ENCODE results near the gene NUDT22.

DNA sequence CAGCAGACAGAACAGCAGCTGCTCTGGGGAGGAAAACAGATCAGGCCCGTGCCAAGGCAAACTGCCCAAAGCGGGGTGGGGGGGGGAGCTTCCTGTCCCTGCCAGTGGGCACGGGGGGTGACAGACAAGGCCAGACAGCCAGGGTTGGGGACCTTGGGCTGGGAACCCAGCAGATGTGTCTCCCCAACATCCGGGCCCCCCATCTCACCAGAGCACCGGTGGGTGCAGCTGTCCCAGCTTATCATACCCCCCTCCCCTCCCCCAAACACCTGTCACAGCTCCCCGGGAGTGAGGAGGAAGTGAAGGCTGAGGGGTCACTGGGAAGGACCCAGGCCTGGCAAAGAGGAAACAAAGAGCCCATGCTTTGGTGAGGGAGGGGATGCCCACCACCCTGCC is 19.3 kb downstream of the NUDT22 start:
- no peak for TF ChIP-seq EZH2 (IDR thresholded peaks at IDR 0.05; ENCODE audit: insufficient read depth, low read length)
- TF ChIP-seq, protein P1, sequence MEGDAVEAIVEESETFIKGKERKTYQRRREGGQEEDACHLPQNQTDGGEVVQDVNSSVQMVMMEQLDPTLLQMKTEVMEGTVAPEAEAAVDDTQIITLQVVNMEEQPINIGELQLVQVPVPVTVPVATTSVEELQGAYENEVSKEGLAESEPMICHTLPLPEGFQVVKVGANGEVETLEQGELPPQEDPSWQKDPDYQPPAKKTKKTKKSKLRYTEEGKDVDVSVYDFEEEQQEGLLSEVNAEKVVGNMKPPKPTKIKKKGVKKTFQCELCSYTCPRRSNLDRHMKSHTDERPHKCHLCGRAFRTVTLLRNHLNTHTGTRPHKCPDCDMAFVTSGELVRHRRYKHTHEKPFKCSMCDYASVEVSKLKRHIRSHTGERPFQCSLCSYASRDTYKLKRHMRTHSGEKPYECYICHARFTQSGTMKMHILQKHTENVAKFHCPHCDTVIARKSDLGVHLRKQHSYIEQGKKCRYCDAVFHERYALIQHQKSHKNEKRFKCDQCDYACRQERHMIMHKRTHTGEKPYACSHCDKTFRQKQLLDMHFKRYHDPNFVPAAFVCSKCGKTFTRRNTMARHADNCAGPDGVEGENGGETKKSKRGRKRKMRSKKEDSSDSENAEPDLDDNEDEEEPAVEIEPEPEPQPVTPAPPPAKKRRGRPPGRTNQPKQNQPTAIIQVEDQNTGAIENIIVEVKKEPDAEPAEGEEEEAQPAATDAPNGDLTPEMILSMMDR (IDR thresholded peaks at IDR 0.05; ENCODE audit: insufficient read depth, low read depth, low read length): no peak
